HK-2 (cell line): ENCODE data around the gene HPCA.

Experiments used
- DNase-seq: peaks from one replicate; pipeline ENCODE4 v3.0.0-alpha.2; 2018; ENCODE audit not compliant: unreplicated experiment

Gene HPCA

DNA sequence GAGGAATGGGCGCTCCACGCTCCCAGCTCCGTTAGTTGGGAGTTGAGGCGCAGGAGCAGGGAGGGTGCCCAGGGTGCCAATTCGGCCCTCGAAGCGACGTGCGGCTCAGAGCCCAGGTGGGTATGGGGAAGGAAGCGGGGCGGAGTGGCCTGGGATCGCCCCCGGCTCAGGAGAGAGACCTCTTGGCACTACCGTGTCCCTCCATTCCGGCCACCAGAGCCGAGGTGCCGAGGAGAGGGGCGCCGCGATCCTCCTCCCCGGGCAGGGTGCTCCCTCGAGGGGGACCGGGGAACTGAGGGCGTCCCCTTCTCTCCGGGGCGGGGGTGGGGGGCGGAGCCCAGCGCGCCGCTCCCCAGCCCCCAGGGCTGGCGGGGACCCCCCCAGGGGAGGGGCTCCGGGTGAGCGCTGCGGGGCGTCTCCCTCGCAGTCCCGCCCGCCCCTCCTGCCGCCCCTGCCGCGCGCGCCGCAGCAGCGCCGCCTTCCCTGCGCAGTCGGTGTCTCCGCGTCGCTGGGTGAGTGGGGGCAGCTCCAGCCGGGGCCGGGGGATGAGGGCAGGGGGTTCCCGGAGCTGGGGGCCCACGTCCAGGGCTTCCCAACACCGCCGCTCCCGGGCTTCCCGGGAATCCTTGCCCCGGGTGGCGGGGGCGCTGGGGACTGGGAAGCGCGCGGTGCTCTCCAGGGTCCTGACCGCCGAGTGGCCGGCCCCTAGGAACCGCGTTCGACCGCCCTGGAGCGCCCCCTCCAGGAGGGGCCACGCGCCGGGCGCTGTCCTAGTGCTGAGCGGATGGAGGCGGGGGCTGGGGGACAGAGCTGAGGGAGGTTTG lies at the start of gene HPCA:
HPCA (plus strand) TSS at position 488 of the 824 bp plus-strand sequence. CDS start 2,408 bp downstream, outside the sequence.
- peak; percentile 79 for DNase-seq

GRCh38 chr1:32848354-32849063 lies 37.8 kb upstream of the HPCA start:
- DNase-seq = no peak

- DNase-seq = no peak
These were observed 30.3 kb upstream of the HPCA start for GRCh38 chr1:32855861-32856617.

- no peak for DNase-seq
These were observed 28.2 kb upstream of the HPCA start for GRCh38 chr1:32858136-32858535.

- no peak for DNase-seq
These were observed 27.5 kb upstream of the HPCA start for GRCh38 chr1:32858791-32859190.

GRCh38 chr1:32859915-32860314 lies 26.4 kb upstream of the HPCA start:
- no peak for DNase-seq

DNA sequence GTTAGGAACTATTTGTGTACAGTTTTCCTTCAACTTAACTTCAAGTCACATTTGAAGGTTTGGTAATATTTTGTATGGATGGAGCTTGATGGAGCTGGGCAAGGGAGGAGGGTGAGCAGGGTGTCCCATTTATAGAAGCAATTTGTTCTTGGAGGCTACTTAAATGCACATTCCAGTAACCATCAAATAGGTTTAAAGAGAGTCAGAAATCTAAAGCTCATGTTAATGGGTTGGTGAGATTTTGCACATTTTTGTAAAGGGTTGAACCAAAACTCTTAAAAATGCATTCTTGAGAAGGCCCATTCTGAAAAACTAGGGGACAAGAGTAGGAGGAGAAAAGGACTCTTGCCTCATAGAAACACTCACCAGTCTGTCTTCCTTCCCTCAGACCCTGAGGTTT lies 25.7 kb upstream of the HPCA start:
- DNase-seq = no peak

DNA sequence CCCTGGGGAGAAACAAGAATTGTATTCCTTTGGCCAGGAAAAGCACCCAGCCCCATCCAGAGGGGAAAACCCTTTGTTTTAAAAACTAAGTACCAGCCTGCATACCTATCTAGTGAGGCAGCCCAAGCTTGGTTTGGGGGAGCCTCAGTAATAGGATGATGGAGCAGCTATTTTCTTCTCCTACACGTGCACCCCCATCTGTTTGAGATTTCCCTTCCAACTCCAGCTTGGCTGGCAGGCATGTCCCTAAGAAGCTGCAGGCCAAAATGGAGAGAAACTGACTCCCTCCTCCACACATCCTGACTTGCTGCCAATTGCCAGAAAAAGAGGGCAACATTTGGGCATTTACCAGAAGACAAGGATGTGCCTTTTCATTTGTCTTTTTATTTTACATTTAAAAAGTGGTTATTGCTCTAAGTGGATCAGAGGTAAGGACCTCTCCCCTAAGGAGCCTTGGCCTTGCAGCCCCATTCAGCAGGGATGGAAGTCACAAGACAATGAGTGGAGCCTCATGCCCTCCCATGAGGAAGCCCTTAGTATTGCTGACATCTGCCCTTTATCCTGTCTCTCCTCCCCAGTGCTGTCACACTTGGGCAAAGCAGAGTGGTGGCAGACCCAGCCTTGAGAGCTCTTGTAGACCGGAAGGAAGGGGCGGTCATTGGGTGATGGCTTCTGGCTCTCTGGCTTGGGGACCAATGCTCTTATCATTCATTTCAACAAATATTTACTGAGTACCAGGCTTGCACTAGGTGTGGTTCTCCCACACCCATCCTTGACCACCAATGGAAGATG lies 24.2 kb upstream of the HPCA start:
- no peak for DNase-seq

DNA sequence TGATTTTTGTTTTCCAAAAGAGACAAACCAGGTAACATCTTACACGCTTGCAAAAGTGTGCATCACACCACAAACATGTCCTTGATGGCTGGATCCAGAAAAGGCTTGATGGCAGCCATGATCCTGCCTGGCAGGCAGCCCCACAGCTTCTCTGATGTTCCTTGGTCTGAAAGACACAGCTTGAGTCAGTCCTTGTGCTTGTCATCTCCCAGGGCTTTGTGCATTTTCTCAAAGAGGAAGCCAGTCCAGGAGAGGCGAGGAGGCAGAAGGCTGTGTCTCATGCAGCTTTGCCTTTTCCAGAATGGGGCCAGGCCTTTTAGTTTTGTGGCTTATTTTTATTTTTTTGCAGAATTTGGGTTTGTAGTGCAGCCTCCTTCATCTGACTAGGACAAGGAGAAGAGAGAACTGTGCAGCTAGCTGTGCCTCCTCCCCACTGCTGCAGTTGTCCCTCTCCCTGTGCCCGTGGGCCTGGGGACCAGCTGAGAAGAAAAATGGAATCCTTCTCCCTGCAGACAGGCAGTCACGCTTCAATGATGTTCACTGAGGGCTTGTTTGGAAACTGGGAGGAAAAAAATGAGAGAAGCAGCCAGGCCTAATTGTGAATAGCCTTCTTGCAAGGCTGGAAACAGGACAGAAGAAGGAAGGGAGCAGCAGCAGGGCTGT lies 22.9 kb upstream of the HPCA start:
- DNase-seq = no peak

- DNase-seq = no peak
These were observed 22.4 kb upstream of the HPCA start for GRCh38 chr1:32863881-32864245.

DNA sequence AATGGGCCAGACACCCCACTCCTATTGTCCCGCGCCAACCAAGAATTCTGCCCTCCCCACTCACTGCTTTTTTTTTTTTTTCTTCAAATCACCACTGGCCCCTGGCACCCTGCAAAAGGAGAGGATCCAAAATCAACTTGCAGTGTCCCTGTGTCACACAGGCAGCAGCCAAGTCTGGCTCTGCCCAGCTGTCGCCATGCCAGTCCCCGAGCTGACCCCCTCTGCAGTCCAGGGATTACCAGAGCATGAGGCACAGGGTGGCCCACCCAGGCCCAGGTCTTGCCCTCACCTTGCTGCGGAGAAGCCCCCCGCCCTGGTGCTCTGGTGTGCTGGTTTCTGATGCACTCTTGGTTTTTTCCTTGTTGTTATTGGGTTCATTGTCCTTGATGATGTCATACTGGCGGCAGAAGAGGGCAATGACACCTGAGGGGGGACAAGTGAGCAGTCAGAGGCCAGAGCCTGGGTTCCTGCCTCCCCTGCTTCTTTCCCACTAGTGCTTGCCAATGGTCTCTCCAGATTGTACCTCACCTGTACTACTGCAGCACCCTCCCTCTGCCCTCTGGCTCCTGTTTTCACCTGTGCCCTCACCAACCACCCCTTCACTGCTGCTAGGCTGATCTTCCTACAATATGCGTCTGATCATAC lies 21.8 kb upstream of the HPCA start:
- DNase-seq = no peak

DNA sequence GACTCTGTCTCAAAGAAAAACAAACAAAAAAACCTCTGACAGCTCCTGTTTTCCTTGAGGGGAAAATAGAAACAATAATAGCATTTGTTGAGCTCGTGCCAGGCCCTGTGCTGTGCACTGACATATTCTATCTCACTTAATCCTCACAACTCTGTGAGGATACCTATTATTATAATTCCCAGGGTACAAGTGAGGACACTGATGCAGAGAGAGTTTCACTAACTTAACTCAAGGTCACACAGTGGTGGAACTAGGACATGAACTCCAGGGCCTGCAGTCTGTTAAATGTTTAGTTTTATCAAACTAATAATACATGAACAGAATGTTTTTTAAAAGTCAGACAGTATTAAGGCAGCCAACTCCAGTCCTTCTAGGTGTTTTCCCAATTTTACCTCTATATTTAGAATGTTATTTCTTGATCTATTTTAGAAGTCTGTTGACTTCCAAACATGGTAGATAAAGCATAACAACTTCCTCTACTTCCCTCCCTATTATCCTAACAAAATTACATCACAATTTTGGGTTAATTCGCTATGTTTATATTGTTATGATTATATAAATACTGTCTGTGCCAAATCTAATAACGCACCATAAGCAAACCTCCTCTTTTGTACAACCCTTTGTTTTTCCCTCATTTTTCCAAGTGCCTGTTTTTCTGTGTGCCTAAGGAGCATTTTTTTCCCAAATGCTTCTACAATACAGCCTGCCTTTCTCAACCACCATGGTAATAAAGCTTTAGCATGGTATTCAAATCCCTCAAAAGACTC lies 20.5 kb upstream of the HPCA start:
- DNase-seq = no peak

DNA sequence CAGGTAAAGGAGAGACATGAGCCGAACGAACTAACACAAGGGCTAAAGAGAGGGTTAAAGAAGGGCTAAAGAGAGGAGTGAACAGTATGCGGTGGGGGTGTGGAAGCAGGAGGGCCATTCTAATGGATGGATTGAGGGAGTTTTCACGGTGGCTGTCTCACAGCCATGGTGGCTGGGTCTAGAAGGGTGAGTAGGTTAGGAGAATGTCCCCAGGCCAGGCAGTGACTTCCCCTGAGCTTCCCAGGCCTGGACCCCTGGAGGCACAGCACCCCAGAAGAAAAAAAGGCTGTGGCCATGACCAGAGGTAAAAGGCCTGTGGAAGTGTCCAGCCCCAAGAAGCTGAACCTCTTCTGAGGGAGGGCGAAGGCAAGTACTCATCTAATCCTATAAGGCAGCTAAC lies 19.1 kb upstream of the HPCA start:
- DNase-seq = no peak

GRCh38 chr1:32867671-32868070 lies 18.6 kb upstream of the HPCA start:
- no peak for DNase-seq

DNA sequence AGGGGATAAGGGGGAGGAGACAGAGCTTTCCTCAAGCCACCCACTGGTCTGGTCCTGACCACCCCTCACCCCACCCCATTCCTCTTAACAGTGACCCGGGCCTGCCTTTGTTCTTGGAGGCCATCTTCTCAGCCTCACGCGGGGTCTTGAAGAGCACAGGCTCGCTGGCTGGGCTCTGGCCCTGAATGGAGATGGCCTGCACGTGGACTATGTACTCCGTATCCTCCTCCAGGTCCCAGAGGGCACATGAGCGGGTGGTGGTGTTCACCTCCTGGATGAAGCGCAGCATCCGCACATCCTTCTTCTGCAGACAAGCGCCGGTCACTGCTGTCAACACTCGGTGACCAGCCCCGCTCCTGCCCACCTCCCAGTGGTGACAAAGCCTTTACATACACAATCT lies 18.2 kb upstream of the HPCA start:
- DNase-seq = no peak

DNA sequence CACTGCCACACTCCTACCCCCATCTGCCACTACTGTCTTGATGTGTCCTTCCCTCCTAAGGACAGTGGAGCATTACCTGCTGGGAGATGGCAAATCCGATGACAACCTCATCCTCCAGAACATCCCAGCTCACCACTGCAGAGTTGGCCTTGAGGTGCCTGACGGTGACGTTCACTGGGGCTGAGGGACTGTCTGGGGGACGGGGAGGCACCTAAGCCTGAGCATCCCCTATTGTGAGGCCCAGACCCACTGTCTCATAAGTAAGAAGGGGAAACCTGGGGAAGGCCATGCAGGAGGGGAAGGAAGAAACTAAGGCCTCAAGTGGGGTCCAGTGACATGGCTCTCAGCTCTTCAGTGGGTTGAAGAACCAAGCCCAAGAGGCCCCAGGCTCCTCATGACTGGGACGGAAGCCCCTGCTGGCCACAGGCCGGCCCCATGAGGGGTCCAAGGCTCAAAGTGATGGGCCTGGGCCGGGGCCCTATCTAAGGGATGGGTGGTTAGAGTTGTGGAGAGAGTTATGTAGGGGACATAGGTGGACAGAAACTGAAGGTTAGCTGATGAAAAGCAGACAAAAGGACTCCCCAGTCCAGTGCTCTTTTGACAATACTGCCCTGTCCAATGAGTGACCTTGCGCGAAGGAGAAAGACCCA lies 17.4 kb upstream of the HPCA start:
- DNase-seq = no peak

DNA sequence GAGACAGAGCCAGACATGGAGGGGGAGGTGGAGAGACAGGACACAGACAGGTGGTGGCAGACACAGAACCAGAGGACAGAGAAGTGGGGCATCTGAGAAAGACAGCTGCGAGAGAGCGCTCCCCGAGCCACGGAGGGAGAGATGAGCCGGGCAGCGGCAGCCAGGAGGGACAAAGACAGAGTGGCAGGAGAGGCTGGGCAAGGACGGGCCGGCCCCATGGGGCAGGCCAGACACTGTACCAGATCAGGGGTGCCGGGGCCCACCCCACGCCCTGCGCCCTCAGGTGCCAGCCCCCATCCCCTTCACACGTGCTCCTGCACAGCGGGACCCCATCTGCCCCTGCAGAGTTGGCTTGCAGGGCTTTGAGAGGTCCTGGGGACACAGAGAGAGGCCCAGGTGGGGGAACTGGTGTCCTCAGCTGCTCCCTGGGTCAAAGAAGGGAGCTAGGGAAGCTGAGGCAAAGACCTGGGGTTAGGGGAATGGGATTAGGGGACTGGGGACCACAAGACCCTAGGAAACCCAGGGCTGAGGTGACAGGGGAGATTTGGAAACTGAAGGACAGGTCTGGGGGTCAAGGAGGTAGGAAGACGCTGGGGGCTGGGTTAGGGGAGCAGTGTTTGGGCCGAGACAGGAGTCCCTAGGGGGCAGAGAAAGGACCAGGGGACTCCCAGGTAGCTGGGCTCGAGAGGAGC lies 16.2 kb upstream of the HPCA start:
- no peak for DNase-seq

DNA sequence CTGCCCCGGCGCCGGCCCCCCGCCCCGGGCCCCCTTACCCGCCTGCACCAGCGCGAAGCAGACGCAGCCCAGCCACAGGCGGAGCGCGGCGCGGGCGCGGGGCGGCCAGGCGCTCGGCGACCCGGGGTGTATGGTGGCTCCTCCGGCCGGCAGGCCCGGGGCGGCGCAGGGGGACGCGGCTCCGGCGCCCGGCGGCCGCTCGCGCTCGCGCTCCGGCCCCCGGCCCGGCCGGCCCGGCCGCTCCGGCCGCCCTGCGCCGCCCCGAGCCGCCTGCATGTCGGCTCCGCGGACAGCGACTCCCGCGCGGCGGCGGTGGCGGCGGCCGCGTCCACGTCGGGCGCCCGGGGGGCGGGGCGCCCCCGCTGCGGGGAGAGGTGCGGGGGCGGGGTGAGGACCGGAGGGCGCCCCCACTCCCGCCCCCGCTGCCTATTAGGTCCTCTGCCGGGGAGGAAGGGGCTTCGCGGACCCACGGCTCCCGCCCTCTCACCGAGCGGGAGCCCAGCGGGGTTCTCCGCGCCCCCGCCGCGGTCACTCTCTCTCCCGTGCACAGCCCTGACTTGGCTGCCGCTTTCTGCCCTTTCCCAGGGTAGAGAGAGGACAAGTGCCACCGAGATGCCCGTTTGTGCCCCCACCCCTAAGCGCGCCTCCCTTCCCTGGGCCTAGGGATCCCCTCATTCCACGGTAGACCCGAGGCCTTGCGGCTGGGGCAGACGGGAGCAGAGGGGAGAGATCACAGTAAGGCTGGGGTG lies 15.5 kb upstream of the HPCA start, which contains the start of gene FNDC5:
FNDC5 (minus strand) TSS at position 298 of the 749 bp plus-strand sequence.
- no peak for DNase-seq
